GM21717 (cell line): ENCODE data around the gene CAMSAP1.

Source experiments
- ATAC-seq: cut with Tn5 transposase; IDR thresholded peaks from one replicate; pipeline ENCODE4 v1.9.1; 2021; ENCODE audit warnings: mild to moderate bottlenecking, moderate library complexity; ENCODE audit not compliant: unreplicated experiment

The CAMSAP1 gene

GRCh38 chr9:135941288-135941995 lies 34.1 kb upstream of the CAMSAP1 start:
- no peak for ATAC-seq

DNA sequence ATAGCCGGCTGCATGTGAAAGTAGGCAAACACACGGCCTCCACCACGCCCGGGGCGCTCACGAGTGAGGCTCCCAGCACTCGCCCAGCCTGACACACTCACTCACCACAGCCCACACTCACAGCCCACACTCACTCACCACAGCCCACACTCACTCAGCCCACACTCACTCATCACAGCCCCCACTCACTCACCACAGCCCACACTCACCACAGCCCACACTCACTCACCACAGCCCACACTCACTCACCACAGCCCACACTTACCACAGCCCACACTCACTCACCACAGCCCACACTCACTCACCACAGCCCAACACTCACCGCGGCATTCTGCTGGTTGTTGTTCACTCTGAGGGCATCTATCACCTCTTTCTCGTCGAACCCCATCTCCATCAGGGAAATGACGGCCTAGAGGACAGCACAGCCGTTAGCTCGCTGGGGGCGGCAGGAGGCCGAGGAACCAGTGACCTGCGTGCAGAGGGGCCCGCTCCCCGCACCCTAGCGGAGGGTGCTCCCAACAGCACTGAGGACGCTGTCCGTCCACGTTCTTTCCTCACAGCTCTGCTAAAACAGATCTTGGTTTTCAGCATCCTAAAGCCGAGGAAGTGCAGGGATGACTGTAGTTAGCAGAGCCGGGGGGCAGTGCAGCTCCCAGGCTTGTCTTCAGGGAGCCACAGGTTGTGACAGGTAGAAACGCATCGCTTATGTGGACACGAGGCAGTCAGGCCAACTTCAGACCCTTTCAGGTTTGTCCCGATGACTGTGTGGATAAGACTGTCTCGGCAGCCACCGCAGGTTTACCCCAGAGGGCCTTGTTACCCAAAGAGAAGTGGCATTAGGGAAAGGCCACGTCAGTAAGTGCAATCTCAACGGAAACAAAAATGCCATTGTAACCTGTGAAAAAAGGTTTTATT lies 32.3 kb upstream of the CAMSAP1 start:
- no peak for ATAC-seq

- ATAC-seq = no peak
Observed at GRCh38 chr9:135937521-135938489, 30.5 kb upstream of the CAMSAP1 start.

DNA sequence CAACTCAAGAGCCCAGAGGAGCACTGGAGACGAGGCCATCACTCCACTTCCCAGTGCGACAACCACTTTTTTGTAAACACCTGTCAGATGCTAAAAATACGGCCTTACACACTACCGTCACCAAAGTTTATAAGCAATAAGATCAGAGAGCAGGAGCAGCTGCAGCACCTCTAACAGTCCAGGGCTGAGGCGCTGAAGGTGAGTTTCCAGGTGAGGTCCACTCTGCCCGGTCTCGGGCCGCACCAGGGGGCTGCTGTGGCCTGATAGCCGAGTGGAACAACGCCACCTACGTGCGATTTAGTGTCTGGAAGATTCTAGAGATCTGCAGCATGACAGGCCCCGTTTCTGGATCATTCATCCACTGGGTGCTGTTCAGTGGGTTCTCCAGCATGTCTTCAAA lies 25.8 kb upstream of the CAMSAP1 start:
- no peak for ATAC-seq

GRCh38 chr9:135932656-135933055 lies 25.3 kb upstream of the CAMSAP1 start:
- ATAC-seq = no peak

- no peak for ATAC-seq
Observed at GRCh38 chr9:135931349-135931820, 24.0 kb upstream of the CAMSAP1 start.

DNA sequence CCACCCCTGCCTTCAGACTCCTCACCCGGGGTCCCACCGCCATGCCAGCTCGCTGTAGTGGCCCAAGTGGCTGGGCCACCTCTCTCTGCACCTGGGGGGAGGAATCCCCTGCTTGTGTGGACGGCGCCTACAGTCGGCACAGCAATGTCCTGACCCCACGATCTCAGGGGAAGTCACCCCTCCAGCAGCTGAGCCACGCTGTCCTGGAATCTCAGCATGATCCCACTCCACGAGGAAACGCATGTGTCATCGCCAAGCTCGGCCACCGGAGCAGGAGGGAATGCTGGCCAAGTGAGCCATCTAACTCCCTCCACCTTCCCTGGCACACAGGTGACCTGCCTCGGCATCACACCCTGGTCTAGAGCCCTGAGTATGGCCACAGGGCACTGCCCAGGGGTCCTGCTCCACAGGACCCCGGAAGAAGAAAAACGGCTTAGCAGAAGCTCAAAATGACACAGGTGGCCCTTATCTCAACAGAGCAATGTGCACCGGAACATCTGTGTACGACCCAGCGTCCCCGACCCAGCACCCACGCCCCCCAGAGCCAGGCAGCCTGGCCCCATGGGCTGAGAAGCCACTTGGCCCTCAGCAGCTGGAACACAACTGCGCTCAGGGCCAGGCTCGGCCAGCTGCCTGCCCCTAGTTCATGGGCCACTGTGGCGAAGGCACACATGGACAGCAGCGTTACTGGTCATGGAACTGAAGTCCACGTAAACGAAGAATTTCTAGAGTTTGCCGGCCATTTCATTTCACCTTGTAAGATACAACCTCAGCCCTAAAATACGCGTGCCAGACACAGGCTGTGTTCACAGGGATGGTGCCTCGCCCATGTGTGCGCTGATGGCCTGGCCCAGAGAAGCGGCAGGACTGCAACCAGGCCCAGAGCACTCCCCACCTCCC lies 23.4 kb upstream of the CAMSAP1 start:
- ATAC-seq = no peak

DNA sequence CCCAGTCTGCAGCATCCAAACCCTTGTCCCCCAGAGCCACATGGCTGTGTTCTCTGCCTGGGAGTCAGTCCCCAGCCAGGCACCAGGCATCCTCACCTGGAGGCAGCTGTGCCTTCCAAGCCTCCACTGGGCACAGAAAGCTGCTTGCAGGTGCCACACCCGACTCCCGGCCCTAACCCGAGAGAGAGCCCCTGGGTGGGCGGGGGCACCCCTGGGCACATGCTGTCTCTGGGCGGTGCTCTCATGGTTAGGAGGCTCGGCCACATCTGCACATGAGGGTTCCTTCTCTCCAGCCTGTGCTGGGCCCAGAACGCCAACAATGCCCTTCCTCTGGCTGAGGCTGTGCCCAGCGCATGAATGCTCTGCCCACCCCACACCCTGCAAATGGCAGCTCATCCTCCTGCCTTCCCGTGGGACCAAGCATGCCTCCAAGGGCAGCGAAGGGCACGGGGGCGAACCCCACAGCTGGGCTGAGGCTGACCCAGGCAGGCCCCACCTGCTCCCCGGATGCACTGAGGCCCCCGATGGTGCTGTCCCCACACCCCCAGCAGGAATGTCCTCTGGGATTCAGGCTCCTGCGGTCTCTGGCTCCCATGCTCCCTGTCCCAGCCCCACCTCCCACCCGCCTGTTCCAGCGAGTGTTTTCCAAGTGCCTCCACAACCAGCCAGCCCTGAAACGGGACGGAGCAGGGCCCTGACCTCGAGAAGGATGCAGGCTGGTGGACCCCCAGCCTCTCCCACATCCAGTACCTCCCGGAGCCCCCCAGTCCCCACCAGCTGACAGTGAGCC lies 22.5 kb upstream of the CAMSAP1 start:
- ATAC-seq = no peak

DNA sequence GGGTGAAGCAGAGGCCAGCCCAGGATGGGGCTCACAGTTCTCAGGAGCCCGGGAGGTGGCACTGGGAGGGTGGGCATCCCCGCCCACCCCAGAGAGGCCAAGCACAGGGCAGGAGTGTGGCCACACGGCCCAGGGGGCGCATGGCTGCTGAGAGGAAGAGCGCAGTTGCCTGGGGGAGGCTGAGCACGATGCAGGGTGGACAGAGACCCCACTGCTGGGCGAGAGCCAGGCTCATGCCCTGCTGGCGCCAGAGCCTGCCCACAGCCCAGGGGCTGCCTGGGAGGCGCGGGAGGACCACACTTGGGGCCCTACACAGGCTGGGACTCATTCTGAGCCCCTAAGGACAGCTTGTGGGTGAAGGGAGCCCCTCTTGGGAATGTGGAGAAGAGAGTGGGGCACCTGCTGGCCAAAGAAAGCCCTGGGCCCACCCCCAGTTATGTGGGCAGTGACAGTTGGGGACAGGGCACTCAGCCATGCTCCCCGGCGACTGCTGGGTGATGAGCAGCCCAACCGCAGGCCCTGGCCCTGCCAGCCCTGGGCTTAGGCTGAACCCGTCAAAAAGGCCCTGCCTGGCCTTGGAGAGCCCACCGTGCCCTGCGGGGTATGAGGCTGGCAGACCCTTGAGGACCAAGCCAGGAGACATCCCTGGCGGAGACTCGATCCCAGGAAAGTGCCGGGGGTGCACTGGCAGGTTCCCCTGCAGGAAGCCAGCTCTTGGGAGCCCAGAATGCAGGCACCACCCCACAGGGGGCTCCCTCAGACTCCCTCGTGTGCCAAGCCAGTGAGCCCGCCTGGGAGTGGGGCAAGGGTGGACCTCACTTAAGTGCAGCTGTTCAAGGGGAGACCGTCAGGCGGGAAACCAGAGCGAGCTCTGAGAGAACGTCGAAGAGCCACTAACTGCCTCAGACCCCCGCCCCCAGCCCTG lies 21.6 kb upstream of the CAMSAP1 start:
- ATAC-seq = no peak

DNA sequence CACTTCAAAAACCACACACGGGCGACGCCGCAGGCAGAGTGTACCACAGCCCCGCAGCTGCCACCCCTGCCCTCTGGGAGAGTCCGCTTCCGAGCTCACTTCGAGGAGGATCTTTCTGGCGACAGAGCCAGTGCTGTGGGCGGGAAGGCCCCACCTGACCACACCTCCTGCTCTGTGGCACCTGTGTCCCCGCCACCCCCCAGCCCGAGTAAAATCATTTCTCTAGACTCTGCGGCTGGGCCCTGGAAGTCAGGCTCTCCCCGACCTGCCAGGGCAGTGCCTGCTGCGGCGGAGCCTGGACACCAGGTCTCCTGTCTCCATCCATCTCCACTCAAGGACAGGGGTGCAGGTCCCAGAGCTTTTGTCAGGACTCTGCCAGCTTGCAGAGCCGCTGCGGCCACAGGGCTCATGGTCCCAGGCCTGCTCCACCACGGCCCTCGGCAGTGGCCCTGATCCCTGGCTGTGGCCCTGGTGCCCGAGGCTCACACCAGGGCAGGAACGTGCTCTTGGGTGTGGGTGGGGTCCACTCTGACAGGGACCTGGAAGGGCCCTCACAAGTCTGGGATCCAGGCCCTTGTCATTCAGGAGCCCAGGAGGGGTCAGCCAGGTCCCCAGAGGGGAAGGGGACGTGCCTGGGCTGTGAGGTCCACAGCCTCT lies 20.9 kb upstream of the CAMSAP1 start:
- no peak for ATAC-seq

GRCh38 chr9:135927195-135928013 lies 20.1 kb upstream of the CAMSAP1 start:
- ATAC-seq = no peak

- ATAC-seq = no peak
Observed at GRCh38 chr9:135926402-135927194, 19.3 kb upstream of the CAMSAP1 start.

- no peak for ATAC-seq
Observed at GRCh38 chr9:135925496-135926133, 18.3 kb upstream of the CAMSAP1 start.

GRCh38 chr9:135924628-135925338 lies 17.4 kb upstream of the CAMSAP1 start:
- ATAC-seq = no peak

DNA sequence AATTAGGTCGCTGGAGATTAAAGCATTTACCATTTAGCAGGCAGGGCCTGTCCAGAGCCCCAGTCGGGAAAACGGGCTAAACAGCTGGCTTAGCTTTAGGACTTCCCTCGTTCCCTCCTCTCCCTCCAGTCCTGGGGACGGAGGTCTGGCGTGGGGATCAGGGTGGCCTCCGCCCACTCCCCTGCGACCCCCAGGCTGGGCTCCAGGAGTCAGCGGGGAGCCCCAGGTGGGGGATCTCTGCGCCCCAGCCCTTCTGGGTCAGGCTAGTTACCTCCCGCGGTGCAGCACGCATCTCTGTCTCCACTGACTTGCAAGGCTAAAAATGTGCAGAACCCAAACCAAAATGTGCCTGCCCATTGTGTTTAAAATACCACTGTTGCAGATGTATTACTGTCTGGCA lies 16.2 kb upstream of the CAMSAP1 start:
- no peak for ATAC-seq
